A673 (cell line): Measurements from ENCODE around the gene EXOC4. TPM values are rescaled to one million over a fixed set of nuclear protein-coding genes. Genes with fewer than 3 reads are reported as not detected.

Experiments used
- BruUV-seq: library from RNA; stranded (reverse); fragments of 400-500 nt; replicated peaks from 2 replicates; lab custom pipeline; 2021; lab: Mats Ljungman, UMichigan
- CTCF ChIA-PET: fragments of 300-600 bp; sonication (Branson Sonifier 250); formaldehyde crosslinking; loops from one replicate; lab custom pipeline; 2022; ENCODE audit warnings: antibody characterized with exemption; lab: Charles Lee
- POLR2A ChIA-PET: fragments of 300-600 bp; sonication (Branson Sonifier 250); formaldehyde crosslinking; loops from one replicate; lab custom pipeline; 2022; ENCODE audit warnings: antibody characterized with exemption; ENCODE audit not compliant: low non-redundant PET; lab: Charles Lee
- DNase-seq: peaks from one replicate; pipeline ENCODE4 v3.0.0-alpha.2; 2015; ENCODE audit warnings: low spot score
- H3K27ac ChIP-seq: fragments of 200-600 bp; sonication (generic); 2 replicates; pipeline ENCODE4 v1.5.1; 2016; ENCODE audit warnings: mixed run types, low read depth, mild to moderate bottlenecking, mixed read lengths, antibody characterized with exemption, low read length; ENCODE audit not compliant: poor library complexity, severe bottlenecking
- H3K27me3 ChIP-seq: fragments of 200-600 bp; sonication (generic); replicated peaks from 2 replicates; pipeline ENCODE4 v1.6.1; 2017; ENCODE audit warnings: mixed run types, low read depth, mild to moderate bottlenecking, mixed read lengths, antibody characterized with exemption, low read length; ENCODE audit not compliant: insufficient read depth, poor library complexity
- H3K36me3 ChIP-seq: fragments of 200-600 bp; sonication (generic); 2 replicates; pipeline ENCODE4 v1.6.1; 2016; ENCODE audit warnings: mixed run types, mild to moderate bottlenecking, mixed read lengths, antibody characterized with exemption, low read length; ENCODE audit not compliant: insufficient read depth, poor library complexity, severe bottlenecking
- H3K4me1 ChIP-seq: fragments of 200-600 bp; sonication (generic); 2 replicates; pipeline ENCODE4 v1.6.1; 2017; ENCODE audit warnings: mixed run types, mild to moderate bottlenecking, mixed read lengths, antibody characterized with exemption, low read length; ENCODE audit not compliant: insufficient read depth, poor library complexity, severe bottlenecking
- H3K4me3 ChIP-seq: fragments of 200-600 bp; sonication (generic); 2 replicates; pipeline ENCODE4 v1.5.1; 2016; ENCODE audit warnings: low read depth, mixed run types, mild to moderate bottlenecking, mixed read lengths, low read length; ENCODE audit not compliant: poor library complexity, severe bottlenecking
- H3K9me3 ChIP-seq: fragments of 200-600 bp; sonication (generic); 2 replicates; pipeline ENCODE4 v1.6.1; 2016; ENCODE audit warnings: mixed run types, low read depth, mild to moderate bottlenecking, mixed read lengths, antibody characterized with exemption, low read length; ENCODE audit not compliant: poor library complexity, severe bottlenecking
- CTCF ChIP-seq: fragments of 300-800, 200-600 bp; sonication (generic); conservative IDR thresholded peaks from 2 replicates; pipeline ENCODE4 v1.5.1; 2017; ENCODE audit warnings: low read depth, mild to moderate bottlenecking, antibody characterized with exemption, low read length, moderate library complexity, mixed read lengths
- EZH2 ChIP-seq: fragments of 200-600 bp; sonication (generic); IDR thresholded peaks from 2 replicates; pipeline ENCODE4 v1.6.1; 2017; ENCODE audit warnings: borderline replicate concordance, low read depth, mild to moderate bottlenecking, mixed read lengths, antibody characterized with exemption, low read length; ENCODE audit not compliant: poor library complexity, severe bottlenecking
- intact Hi-C: fragments of 100-400 bp; cut with micrococcal nuclease; formaldehyde crosslinking; loops from one replicate; pipeline ENCODE4 v1.10.0; 2022; ENCODE audit not compliant: unreplicated experiment
- total RNA-seq: library from RNA; stranded (reverse); gene quantifications from 2 replicates; pipeline ENCODE4 v1.2.3, GENCODE V29; 2021

Gene EXOC4
- total RNA-seq, 1 experiment from 2014 or later, result 66.1 TPM

GRCh38 chr7:134021836-134022235 is 769.0 kb downstream of the EXOC4 start:
- BruUV-seq, result no TSS peak
- intact Hi-C loops, result no loop called here
- Histone ChIP-seq H3K4me3 (no peak overlapping the region), H3K27me3 (no peaks in the 10 kb centered on the region), H3K9me3 (no peaks in the 10 kb centered on the region), H3K36me3 (no peaks in the 10 kb centered on the region), H3K4me1 (no peaks in the 10 kb centered on the region), H3K27ac (no peak overlapping the region)
- no peak for DNase-seq
- TF ChIP-seq EZH2, result no peak
- TF ChIP-seq CTCF, result no peak
- ChIA-PET CTCF (no interaction called here), POLR2A (no interaction called here)

GRCh38 chr7:134022286-134022911 is 769.5 kb downstream of the EXOC4 start:
- Histone ChIP-seq H3K27ac (no peak overlapping the region), H3K4me1 (no peaks in the 10 kb centered on the region), H3K27me3 (no peaks in the 10 kb centered on the region), H3K9me3 (no peaks in the 10 kb centered on the region), H3K36me3 (no peaks in the 10 kb centered on the region), H3K4me3 (no peak overlapping the region)
- POLR2A ChIA-PET, result no interaction called here
- BruUV-seq, result no TSS peak
- intact Hi-C loops, result no loop called here
- no peak for TF ChIP-seq CTCF
- no peak for TF ChIP-seq EZH2
- CTCF ChIA-PET, result no interaction called here
- DNase-seq, result no peak

GRCh38 chr7:134024739-134025138 is 771.9 kb downstream of the EXOC4 start:
- no peaks in the 10 kb centered on the region for H3K9me3 ChIP-seq
- intact Hi-C loops, result no loop called here
- H3K4me3 ChIP-seq, result no peak overlapping the region
- POLR2A ChIA-PET, result no interaction called here
- BruUV-seq, result no TSS peak
- H3K27ac ChIP-seq, result no peak overlapping the region
- TF ChIP-seq EZH2, result no peak
- TF ChIP-seq CTCF, result no peak
- no peaks in the 10 kb centered on the region for H3K4me1 ChIP-seq
- no peak for DNase-seq
- CTCF ChIA-PET, result no interaction called here
- no peaks in the 10 kb centered on the region for H3K36me3 ChIP-seq
- H3K27me3 ChIP-seq, result no peaks in the 10 kb centered on the region
